Activated CD8-positive, alpha-beta memory T cell treated with anti-CD3 and anti-CD28 coated beads, Interleukin-2, amount 50 U/mL, for 48 hours (primary cell): ENCODE results near the gene PDGFC.

ENCODE experiments used
- DNase-seq: peaks from one replicate; pipeline ENCODE4 v3.0.0-alpha.2; 2020

Gene PDGFC

DNA sequence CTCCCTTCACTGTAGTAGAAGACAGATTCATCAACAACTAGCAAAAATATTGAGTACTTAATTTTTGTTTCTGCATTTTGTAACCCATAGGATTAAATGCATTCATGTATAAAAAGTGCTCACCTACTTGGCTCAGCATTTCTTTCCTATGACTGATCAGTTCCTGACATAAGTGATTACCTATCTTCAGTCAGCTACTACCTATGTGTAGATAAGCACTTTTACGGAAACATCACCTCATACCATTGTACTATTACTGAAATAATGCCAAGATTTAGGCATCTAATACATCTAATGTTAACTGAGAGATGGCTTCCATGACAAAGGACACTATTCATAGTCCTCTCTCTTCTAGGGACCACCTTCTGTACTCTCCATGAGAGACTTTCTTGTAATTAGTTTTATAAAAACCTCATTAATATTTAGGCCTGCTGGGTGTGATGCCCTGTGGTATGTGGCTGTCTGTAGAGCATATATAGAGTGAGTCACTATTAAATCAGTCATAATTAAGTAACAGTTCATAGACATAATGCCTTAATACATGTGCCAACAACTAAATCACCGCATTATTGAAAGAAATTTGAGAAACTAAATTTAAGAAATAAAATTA, 147.0 kb downstream of the PDGFC start:
- DNase-seq: no peak

DNA sequence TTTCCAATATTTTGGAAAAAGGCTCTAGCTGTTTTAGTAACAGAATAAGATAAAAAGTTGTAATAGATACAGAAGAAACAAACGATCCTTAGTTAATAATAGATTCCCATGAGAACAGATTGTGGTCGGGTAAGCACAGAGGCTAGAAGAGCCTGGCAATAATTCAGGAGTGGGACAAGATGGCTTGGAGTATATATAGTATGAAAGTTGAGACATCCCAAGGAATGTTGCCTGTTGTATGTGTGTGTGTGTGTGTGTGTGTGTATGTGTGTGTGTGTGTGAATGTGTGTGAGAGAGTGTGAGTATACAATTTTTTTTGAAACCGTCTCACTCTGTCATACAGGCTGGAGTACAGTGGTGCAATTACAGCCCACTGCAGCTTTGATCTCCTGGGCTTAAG, 150.7 kb downstream of the PDGFC start:
- DNase-seq: no peak

DNA sequence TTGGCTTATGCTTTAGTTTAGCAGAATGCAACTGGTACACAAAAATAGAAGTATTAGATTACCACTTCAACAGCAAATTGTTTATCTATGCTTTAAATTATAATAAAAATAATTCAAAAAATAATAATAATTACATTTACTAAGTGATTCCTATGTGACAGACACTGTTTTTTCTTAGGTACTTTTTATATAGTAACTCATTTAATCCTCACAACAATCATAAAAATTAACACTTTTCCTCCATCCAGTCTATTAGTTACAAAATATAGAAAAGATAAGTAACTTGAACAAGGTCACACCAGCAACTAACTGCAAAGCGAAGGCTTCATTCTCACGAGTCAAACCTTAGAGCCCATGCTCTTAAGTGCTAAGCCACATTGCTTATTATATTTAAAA, 155.2 kb downstream of the PDGFC start:
- DNase-seq: no peak

DNA sequence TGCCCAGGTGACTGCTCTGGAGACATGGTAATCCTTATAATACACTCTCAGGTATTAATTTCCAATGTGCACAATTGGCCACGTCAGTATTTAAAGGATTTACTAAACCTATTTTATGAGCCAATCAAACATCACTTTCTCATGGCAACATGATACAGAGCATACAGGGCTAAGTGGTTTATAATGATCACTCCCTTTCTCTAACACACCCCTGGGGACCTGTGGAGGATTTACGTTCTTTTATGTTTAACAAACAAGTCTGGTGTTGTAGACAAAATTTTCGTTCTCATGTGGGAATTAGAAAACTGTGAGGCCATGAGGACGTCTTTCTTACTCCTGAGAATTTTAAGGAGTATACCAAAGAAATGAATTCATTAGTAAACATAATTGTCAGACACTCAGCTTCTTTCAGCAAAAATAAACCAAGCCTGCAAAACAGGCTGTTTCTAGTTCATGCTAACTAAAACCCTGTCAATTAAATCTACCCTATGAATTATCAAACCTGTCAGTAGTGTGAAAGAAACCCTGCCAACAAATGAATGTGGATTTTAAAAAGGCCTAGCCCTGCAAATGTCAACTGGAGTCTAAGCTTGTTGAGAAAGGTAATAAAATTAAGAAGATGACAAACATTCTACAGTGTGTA, 155.8 kb downstream of the PDGFC start:
- no peak for DNase-seq

DNA sequence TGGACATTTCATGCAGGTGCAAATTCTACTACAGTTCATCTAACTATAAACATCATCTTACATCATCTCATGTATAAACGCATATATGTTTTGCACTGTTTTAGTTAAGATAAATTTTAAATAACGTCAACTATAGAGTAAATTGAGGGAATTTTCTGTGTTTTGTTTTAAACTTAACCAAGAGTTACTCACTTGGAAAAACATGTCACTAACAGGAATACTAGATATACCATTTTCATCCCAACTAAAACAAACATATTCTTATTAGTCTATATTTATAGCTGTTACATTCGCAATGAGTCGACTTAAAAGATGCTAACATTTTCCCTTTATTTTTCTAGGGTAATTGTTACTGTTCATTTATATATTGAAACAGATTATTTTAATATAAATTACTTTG, 159.6 kb downstream of the PDGFC start:
- DNase-seq: no peak

DNA sequence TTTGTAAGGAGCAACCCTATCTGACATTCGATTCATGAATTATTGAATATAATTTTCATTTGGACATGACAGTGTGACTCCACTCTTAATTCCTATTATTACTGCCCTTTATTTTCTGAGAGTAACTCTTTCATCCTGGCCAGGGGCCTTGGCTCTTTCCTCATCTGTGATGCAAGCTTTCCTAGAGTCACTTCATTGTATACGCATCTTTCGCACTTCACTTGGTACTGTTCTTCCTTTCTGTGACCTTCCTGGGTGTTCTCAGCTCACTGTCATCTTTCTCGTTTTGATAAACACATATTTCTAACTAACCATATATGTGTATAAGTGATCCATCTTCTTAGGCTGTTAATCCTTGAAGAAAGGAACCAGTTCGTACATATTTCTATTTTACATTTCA, 160.3 kb downstream of the PDGFC start:
- no peak for DNase-seq

DNA sequence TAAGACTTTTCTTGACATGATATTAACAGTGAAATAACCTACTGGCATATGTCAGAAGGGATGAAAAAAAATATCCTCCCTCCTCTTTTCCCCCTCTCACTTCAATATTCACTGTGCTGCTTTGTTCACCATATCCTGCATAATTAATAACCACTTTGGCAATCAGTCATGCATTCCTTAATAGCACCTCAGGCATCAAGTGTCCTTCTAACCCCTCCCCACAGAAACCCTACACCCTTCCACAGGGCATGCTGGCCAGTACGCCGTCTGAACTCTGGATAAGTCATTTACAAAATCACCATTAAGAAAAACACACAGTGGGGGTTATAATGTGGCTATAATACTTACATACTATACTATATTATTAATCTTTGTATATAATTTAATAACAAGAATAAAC, 165.9 kb downstream of the PDGFC start:
- DNase-seq: no peak

DNA sequence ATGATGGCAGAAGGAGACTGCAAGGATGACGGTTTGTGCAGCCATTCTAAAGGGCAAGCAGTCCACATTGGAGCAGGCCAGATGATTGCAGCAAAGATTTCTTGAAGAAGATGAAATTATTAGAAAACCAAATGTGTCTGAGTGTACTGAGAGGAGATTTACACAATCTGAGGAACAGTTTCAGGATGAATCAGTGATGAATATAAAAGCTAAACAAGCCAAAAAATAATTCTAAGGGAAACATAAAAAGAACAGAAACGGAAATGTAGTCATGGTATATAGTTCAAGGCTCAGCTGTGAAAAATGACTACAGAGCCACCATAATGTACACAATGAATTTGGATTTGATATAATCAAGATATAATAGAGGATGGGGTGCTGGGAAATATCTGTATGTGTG, 168.5 kb downstream of the PDGFC start:
- no peak for DNase-seq

DNA sequence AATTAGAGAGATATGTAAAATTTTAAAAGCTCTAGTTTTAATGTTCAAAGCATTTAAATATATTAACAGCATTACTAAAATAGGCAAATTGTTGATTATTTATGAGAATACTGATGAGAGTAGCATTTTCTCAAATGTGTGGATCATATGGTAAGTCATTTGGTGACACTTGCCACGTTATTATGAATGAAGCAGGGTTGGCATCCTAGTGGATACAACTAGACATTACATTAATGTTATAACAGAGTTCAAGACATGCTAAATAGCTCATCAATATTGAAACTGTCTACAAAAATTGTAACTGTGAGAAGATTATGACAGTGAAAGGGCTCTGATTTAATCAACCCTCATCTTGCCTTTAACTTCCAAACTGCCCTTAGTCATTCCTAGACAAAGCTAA, 171.1 kb downstream of the PDGFC start:
- no peak for DNase-seq

DNA sequence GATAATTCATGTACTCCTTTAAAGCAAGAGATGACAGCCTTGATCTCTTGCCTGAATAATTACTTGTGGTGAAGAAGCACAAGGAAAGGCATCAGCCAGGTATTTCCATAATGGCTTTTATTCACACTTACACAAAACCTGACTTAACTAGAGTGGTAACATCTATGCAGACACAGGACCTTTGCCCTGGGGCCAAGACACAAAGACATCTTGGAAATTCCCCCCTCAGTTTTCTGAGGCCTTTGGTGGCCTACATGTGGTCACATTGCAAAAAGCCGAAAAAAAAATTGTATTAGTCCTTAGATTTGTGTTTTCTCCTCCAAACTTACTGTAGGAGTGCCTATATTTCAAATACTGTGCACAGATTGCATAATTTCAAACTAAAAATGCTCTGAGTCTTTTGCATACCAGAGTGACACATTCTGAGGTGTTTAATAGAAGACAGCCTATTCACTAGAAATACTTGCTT, 172.4 kb downstream of the PDGFC start:
- no peak for DNase-seq

DNA sequence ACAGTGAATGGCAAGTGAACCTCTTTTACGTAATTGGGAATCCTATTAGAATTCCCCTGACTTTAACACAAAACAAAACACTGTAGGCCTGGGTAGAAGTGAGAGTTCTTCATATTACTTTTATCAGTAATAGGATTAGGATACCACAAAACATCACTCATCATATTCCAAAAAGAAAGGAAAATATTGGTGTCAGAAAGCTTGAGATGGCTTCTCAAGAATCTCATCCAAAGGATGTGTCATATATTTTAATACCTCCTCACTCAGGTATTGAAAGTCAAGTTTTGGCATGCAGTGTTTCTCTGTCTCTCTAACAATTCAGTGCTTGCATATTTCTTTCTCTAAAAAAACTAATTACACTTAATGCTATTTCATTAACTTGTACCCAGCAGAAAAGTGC, 173.2 kb downstream of the PDGFC start:
- DNase-seq: no peak

DNA sequence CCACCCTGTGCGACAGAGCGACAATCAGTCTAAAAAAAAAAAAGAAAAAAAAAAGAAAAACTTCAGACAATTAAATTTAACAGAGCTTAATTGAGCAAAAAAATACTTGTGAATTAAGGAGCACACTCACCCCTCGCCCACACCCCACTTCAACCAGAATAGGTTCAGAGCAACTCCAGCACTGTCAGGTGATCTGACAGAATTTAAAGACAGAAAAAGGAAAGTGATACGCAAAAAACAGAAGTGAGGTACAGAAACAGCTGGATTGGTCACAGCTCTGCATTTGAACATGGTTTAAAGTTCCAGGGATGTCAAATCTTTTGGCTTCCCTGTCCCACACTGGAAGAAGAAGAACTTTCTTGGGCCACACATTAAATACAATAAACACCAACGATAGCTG, 174.4 kb downstream of the PDGFC start:
- DNase-seq: no peak

DNA sequence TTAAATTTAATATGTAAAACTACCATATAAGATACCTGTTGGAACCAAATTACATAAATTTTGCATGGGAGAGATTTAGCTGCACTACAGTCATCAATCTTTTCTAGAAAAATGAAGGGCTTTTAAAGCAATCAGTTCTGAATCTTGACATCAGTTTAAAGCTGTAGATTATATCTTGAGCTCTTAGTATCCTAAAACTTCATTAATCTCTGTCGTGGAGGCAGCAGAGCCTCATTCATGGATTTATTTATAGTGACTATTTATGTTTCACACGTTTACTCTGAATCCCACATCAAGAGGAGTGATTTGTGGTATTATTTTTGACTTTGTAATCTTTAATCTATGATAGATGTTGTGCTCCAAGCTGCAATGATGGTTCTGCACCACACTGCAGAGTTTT, 175.9 kb downstream of the PDGFC start:
- no peak for DNase-seq

DNA sequence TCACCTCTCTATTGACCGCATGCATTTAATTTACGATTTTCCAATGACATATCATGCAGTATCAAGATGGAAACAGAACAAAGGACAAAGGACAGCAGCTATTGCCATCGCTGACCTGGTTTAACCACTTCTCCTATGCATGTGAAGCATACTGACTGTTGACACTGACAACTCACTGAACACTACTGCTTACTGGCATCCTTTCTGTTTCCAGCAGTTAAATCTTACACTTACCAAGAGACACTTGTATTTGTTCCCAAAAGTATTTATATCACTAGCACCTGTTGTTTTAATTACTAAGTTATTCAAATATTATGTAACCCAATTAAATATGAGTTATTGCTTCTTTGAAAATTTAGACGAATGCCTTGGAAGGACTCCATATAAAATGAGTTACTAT, 176.7 kb downstream of the PDGFC start:
- no peak for DNase-seq

DNA sequence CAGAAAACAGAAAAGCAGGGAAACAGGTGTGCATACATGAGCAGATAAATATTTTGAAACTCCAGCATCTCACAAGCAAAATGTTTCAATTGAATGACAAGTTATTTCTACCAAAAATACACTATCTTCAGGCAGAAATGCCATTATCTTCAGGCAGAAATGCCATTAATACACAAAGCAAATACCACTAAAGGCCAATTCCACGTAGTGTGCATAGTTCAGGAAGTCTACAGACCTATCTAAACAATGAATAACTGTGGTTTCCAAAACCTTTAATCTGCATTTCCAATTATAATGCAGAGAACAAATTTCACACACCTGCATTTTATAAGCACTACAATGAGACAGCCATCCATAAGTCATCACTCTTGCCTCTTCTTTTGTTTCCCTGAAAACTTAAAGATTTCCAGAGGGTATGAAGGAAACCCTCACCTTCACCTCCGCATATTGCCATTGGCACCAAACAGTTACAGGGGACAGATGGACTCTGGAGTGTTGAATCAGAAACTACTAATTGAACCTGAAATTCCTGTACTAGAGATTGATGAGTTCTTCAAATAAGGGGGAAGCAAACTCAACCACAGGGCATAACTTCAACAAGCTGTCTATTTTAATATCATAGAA, 179.0 kb downstream of the PDGFC start:
- DNase-seq: no peak

DNA sequence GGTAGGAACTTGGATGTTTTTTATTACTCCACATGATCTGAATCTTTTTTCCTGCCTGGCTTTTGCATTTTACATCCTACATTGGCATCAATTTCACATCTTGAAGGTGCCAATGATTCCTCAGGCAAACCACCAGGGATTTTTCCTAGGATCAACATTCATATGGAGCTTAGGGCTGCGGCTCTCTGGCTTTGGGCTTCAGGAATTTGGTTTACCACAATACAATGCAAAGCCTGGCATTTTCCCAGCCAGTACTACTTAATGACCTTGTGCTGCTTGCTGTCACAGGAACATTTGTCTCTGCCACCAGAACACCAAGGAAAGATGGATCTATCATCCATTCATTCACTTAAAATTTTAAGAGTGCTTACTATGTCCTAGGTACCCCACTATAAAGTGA, 180.7 kb downstream of the PDGFC start:
- no peak for DNase-seq

DNA sequence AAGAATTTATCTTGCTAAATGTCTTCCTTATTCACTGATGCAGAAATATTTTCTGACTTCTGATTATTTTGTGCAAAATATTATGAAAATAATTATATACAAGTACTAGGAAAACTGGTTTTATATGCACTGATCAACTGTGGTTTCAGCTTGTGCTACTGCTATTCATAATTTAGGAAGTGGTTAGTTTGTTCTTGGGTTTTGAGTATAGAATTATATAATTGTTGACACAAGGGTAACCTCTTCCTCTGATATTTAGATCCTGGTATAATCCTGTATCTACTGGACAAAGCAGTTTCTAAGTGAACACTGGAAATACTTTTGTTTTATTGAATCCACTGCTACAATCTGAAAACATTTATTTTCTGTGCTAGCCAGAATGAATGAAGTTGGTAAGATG, 182.8 kb downstream of the PDGFC start:
- no peak for DNase-seq

DNA sequence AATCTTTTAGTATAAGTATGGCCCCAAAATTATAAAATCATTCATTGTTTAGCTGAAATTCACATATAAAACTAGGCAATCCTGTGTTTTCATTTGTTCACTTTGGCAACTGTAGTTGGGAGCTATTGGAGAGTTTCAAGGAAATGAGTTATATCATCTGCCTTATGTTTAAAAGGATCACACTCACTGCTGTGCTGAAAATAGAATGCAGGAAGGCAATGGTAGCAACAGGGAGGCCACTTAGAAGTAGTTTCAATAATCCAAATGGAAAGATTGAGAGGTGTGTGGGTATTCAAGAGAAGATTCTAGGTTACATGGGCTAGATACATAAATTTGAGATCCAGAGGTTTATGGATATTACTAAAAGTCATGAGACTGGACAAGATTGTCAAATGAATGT, 184.9 kb downstream of the PDGFC start:
- no peak for DNase-seq

DNA sequence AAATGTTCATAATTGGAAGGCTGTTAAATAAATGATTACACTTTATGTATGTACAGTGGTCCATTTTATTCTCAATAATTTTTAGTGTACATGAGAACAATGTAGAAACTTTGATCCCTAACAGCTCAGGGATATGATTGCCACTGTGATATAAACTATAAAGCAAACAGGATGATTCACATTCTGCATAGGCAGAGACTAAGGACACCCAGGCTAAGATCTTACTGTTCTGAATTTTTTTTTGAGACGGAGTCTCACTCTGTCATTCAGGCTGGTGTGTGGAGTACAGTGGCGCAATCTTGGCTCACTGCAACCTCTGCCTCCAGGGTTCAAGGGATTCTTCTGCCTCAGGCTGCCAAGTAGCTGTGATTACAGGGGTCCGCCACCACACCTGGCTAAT, 186.6 kb downstream of the PDGFC start:
- no peak for DNase-seq

DNA sequence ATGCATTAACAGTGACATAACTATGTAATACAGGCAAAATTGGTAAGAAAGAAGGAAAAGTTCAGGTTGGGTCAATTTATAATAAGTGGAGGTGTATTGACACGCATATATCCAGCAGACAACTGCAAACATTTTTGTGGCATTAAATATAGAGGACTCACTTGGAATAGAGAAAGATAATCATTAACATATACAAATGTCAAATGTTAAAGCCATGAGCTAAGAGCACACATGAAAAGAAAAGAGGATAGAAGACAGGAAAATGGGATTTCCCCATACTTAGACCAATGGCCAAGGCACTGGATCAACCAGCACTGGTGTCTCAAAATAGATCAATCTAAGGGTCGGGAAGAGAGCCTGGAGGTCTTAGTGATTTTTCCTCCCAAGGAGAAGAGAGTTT, 187.6 kb downstream of the PDGFC start:
- no peak for DNase-seq

DNA sequence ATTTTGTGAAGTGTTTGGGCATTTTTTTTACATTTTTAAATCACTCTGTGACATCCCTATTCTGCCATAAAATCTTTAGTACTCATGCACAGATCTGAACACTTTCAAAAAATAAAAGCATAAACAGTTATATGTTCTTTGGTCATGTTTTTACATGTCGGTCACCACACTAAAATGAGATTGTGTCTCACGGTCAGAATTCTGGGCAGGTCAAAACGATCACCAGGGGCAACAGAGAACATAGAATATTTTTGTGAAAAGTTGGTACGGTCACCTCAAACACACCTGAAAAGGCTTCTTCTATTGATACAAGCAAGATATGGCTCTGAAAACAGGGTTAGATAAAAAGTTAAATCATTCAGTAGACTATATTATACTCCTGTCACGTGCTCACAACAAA, 189.1 kb downstream of the PDGFC start:
- no peak for DNase-seq

DNA sequence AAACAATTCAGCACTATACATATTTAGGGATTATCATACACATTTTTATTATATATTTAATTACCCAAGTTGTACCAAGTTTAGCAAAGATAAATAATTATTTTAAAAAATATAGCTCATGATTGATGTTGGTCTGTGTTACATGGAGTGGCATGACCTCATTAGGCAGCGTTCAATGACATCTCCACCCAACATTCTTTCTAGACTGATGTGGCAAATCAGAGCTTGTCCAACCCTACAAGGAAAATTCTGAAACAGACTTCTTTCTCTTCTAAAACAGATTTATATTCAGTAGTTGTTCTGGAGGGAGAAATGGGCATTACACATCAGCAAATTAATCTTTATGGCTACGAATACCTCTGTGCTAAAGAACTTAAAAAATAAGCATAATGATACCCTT, 189.7 kb downstream of the PDGFC start:
- DNase-seq: no peak

DNA sequence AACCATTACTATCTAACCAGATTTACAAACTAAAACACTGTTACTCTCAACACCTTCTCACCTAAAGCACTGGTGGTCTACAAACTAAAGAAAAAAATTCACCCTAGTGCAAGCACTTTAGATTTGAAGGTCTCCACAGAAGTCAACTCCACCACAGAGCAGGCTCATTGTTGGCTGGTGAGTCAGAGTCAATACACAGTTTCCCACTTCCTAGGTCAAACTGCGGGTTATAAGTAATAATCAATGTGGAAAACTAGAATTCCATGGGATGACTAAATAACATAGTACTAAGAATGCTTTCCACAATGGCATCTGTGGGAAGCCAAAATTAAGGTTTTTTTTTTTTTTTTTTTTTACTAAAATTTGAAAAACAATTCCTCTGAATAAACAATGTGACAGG, 191.8 kb downstream of the PDGFC start:
- DNase-seq: no peak

DNA sequence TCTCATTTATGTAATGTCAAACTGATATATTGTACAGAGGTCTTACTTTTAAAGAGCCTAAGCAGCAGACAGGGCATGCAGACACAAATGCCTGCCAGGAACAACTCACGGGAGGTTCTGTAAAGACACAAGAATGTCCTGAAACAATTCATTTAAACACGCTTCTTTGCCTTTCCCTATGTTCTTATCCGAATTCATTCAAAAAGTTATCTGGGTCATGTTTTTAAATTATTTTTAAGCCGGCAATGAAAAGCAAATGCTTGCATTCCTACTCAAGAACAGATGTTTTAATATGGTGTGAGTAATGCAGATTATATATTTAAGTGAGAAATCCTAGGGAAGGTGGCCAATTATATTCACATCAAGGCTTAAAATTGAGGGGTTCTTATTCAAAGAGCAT, 192.6 kb downstream of the PDGFC start:
- DNase-seq: no peak

DNA sequence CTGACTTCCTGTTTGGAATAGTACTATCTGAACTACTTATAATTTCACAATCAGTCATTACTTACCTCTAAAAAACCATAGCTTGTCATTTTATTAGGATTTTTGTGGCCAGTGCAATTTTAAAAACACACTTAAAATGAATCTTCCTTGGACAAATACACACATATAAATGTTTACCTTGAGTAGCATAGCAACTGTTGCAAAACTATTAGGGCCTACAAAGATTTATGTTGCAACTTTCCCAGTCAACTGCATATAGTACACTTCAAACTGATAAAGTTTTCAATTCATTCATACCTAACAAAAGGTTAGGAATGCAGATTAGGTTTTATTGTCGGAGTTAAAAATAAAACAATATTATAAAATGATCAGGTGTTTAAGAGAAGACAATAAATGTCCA, 193.0 kb downstream of the PDGFC start:
- DNase-seq: no peak
